ENCODE results near the gene CDH11. TPM values are rescaled to one million over a fixed set of nuclear protein-coding genes. Genes with fewer than 3 reads are reported as not detected.
A peak's percentile ranks its signal among the peaks of the same experiment; 100 is the strongest.

The CDH11 gene, protein sequence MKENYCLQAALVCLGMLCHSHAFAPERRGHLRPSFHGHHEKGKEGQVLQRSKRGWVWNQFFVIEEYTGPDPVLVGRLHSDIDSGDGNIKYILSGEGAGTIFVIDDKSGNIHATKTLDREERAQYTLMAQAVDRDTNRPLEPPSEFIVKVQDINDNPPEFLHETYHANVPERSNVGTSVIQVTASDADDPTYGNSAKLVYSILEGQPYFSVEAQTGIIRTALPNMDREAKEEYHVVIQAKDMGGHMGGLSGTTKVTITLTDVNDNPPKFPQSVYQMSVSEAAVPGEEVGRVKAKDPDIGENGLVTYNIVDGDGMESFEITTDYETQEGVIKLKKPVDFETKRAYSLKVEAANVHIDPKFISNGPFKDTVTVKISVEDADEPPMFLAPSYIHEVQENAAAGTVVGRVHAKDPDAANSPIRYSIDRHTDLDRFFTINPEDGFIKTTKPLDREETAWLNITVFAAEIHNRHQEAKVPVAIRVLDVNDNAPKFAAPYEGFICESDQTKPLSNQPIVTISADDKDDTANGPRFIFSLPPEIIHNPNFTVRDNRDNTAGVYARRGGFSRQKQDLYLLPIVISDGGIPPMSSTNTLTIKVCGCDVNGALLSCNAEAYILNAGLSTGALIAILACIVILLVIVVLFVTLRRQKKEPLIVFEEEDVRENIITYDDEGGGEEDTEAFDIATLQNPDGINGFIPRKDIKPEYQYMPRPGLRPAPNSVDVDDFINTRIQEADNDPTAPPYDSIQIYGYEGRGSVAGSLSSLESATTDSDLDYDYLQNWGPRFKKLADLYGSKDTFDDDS
- 395 and 601 TPM in 2 replicates for total RNA-seq (2012; rRNA removed)
- 235 and 266 TPM in 2 replicates for polyA plus RNA-seq (2012; rRNA removed)
- polyA plus RNA-seq (2012; cell fraction: cytosol; rRNA removed) = 335 and 358 TPM in 2 replicates
- 145 and 223 TPM in 2 replicates for polyA plus RNA-seq (2012; cell fraction: nucleus; rRNA removed; ENCODE audit: low replicate concordance)
- Bru-seq, nascent RNA = percentile 98 among the genes with signal in this experiment
- BruChase-seq, experiment 1, labeled RNA remaining after a 6-hour chase = percentile 92 among the genes with signal in this experiment
- percentile 96 among the genes with signal in this experiment for BruChase-seq, experiment 2, labeled RNA remaining after a 2-hour chase
- long read RNA-seq, full-length matches to known transcripts = 201 of 343 reads
- long read RNA-seq, partial matches to known transcripts = 100 of 343 reads
- long read RNA-seq, other reads (novel, unspliced or antisense) = 42 of 343 reads

DNA sequence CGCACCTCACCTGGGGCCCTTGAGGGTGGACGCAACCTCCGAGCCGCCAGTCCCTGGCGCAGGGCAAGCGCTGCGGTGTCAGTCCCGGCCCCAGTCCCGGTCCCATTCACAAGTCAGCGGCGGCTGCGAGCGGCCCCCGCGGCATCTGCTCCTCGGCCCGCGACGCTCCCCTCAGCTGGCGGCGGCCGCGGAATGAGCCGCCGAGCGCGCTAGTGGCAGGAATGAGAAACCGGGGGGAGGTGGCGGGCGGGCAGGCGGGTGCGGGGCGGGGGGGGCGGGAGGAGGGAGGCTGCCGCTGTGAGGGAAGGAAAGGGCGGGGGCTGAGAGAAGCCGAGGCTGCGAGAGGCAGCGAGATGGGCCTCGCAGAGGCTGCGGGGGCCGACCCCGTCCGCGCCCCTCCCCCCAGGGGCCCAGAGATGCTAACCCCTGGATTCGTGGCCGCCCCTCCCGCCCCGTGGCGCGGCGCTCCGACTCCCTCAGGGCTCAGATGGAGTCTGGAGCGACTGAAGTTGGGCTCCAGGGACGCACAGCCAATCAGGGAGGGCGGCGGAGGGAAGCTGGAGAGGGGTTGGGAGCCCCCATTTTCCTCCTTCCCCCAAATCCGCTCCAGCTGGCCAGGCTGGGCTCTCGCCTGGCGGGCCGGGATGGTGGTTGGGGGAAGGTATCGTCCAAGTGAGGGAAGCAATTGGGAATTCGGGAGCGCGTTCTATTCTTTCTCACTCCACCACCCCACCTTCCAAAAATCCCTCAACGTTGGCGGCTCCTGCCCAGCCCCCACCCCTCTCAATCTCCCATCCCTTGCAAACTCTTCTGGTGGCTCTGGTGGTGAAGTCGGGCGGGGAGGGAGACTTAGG lies at the start of gene CDH11:
TSS of gene CDH11 (minus strand) at position 194 of the 854 bp plus-strand sequence. CDS start 117,194 bp downstream, outside the sequence.
- DNase-seq (peak; percentile 82), ATAC-seq (ENCODE audit: low read depth) (peak; percentile 65)
- peak within 1 kb of the TSS; percentile 96 for H2BK5ac ChIP-seq (ENCODE audit: low read depth, low read length, poor library complexity, severe bottlenecking)
- H2BK15ac ChIP-seq (ENCODE audit: low read depth, low read length) = peak within 1 kb of the TSS; percentile 39; the same call in 2 of the 3 replicates
- peaks cover 4% of the 10 kb centered on the region; the same call in 1 of the 2 replicates for H3K9me1 ChIP-seq (ENCODE audit: insufficient read depth, low read length)
- in situ Hi-C loops (cut with MboI; ENCODE audit: low sequenced_read_pairs) = loop anchor here (5.0 to 25.0 kb wide), 4 partner anchors 685 to 1760 kb away; no protein-coding TSS in a partner anchor
- ChIA-PET CTCF (no interaction called here), POLR2A (ENCODE audit: unreplicated experiment) (interaction anchor here (0.5 to 0.6 kb wide), 2 partner anchors 497 to 950 kb away, joined by 3 read pairs; no protein-coding TSS in a partner anchor)
- peak within 1 kb of the TSS; percentile 86 to 92 for H4K8ac ChIP-seq (ENCODE audit: low read depth in 2 of 2, low read length in 2 of 2)
- H3K27ac ChIP-seq (ENCODE audit: insufficient read depth, low read length) = peak within 1 kb of the TSS; percentile 97
- H3K23ac ChIP-seq (ENCODE audit: low read depth, low read length) = peak within 1 kb of the TSS; percentile 96
- H2BK120ac ChIP-seq (ENCODE audit: low read depth, low read length) = peak within 1 kb of the TSS; percentile 95
- peak within 1 kb of the TSS; percentile 70 for H4K5ac ChIP-seq (ENCODE audit: low read depth, low read length)
- H2AFZ ChIP-seq (replicated peaks; ENCODE audit: low read length, poor library complexity) = peak within 1 kb of the TSS; percentile 96
- peak within 1 kb of the TSS; percentile 70 for H2BK20ac ChIP-seq (ENCODE audit: low read depth, low read length)
- peak within 1 kb of the TSS; percentile 93 for H2AK9ac ChIP-seq (replicated peaks; ENCODE audit: low read depth, low read length, poor library complexity)
- WGBS, 2 experiments (ENCODE audit: extremely low coverage in 2 of 2, insufficient read length in 1 of 2) = 0% methylated on average over 9 of the region's 69 CpGs; no CpG with 5 or more reads in 1 of the 2 experiments
- H4K91ac ChIP-seq (ENCODE audit: insufficient read depth, low read depth, low read length) = peak within 1 kb of the TSS; percentile 90
- H3K27me3 ChIP-seq (ENCODE audit: control insufficient read depth, insufficient read depth, low read length) = no peaks in the 10 kb centered on the region
- dilution Hi-C loops (cut with HindIII; ENCODE audit: low sequenced_read_pairs, unreplicated experiment) = no loop called here
- peak within 1 kb of the TSS; percentile 96 for H3K4me3 ChIP-seq (ENCODE audit: insufficient read depth, low read depth, low read length)
- intact Hi-C loops (cut with micrococcal nuclease) = loop anchor here (2.0 to 10.0 kb wide), 13 partner anchors 190 to 1145 kb away; no protein-coding TSS in a partner anchor
- H3K9me3 ChIP-seq (ENCODE audit: control insufficient read depth, insufficient read depth, low read length) = no peaks in the 10 kb centered on the region
- H2AK5ac ChIP-seq (ENCODE audit: low read depth, low read length) = peak within 1 kb of the TSS; percentile 54
- peak within 1 kb of the TSS; percentile 93 for H3K14ac ChIP-seq (replicated peaks; ENCODE audit: low read depth, low read length)
- H3K56ac ChIP-seq (ENCODE audit: extremely low read depth, insufficient read depth, low read length) = peak within 1 kb of the TSS; percentile 90
- H3K18ac ChIP-seq (ENCODE audit: low read depth, low read length) = peak within 1 kb of the TSS; percentile 93
- BruUV-seq (replicated peaks) = no TSS peak
- peaks cover 10 to 34% of the 10 kb centered on the region in 2 experiments for H3K79me1 ChIP-seq (ENCODE audit: low read depth in 1 of 2, low read length in 2 of 2)
- peaks cover 1% of the 10 kb centered on the region for H3K36me3 ChIP-seq (ENCODE audit: control insufficient read depth, insufficient read depth, low read length)
- peak within 1 kb of the TSS; percentile 94 for H3K9ac ChIP-seq (ENCODE audit: low read depth, low read length)
- peaks cover 28% of the 10 kb centered on the region for H4K20me1 ChIP-seq (ENCODE audit: insufficient read depth, low read length)
- H3K4me2 ChIP-seq (ENCODE audit: low read depth, low read length) = peak within 1 kb of the TSS; percentile 99
- peak within 1 kb of the TSS; percentile 91 for H3K4ac ChIP-seq (ENCODE audit: low read depth, low read length)
- H3K4me1 ChIP-seq (ENCODE audit: control insufficient read depth, insufficient read depth, low read length) = peaks cover 8% of the 10 kb centered on the region
- TF ChIP-seq RFX5 (IDR thresholded peaks at IDR 0.05; ENCODE audit: low read depth, low read length) (no peak), SMC3 (IDR thresholded peaks at IDR 0.05; ENCODE audit: low read depth, low read length) (0 out of 2 replicates have a peak, but pooled peaks have one; percentile 9), FOS (IDR thresholded peaks at IDR 0.05; ENCODE audit: low read depth, low read length) (no peak), CEBPB (IDR thresholded peaks at IDR 0.05; ENCODE audit: low read depth, low read length) (no peak), BHLHE40 (IDR thresholded peaks at IDR 0.05; ENCODE audit: low read depth, low read length) (no peak), MAZ (IDR thresholded peaks at IDR 0.05; ENCODE audit: borderline replicate concordance, low read depth, low read length) (peak; percentile 93)
- TF ChIP-seq, protein P1, sequence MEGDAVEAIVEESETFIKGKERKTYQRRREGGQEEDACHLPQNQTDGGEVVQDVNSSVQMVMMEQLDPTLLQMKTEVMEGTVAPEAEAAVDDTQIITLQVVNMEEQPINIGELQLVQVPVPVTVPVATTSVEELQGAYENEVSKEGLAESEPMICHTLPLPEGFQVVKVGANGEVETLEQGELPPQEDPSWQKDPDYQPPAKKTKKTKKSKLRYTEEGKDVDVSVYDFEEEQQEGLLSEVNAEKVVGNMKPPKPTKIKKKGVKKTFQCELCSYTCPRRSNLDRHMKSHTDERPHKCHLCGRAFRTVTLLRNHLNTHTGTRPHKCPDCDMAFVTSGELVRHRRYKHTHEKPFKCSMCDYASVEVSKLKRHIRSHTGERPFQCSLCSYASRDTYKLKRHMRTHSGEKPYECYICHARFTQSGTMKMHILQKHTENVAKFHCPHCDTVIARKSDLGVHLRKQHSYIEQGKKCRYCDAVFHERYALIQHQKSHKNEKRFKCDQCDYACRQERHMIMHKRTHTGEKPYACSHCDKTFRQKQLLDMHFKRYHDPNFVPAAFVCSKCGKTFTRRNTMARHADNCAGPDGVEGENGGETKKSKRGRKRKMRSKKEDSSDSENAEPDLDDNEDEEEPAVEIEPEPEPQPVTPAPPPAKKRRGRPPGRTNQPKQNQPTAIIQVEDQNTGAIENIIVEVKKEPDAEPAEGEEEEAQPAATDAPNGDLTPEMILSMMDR (conservative IDR thresholded peaks at IDR 0.05; ENCODE audit: low read depth, low read length) = peak; percentile 50
- TF ChIP-seq, protein P2, sequence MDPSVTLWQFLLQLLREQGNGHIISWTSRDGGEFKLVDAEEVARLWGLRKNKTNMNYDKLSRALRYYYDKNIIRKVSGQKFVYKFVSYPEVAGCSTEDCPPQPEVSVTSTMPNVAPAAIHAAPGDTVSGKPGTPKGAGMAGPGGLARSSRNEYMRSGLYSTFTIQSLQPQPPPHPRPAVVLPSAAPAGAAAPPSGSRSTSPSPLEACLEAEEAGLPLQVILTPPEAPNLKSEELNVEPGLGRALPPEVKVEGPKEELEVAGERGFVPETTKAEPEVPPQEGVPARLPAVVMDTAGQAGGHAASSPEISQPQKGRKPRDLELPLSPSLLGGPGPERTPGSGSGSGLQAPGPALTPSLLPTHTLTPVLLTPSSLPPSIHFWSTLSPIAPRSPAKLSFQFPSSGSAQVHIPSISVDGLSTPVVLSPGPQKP (IDR thresholded peaks at IDR 0.05; ENCODE audit: borderline replicate concordance, low read depth, low read length) = no peak
